Measurements from ENCODE around the gene SETD3.

SETD3 gene

GRCh38 chr14:99516871-99517642 lies 36.4 kb upstream of the SETD3 start:
- DNase-seq (ENCODE audit: low read depth) = no peak

- DNase-seq (ENCODE audit: low read depth) = no peak
Observed at GRCh38 chr14:99516156-99516870, 35.7 kb upstream of the SETD3 start.

- no peak for DNase-seq (ENCODE audit: low read depth)
Observed at GRCh38 chr14:99515301-99516155, 34.9 kb upstream of the SETD3 start.

DNA sequence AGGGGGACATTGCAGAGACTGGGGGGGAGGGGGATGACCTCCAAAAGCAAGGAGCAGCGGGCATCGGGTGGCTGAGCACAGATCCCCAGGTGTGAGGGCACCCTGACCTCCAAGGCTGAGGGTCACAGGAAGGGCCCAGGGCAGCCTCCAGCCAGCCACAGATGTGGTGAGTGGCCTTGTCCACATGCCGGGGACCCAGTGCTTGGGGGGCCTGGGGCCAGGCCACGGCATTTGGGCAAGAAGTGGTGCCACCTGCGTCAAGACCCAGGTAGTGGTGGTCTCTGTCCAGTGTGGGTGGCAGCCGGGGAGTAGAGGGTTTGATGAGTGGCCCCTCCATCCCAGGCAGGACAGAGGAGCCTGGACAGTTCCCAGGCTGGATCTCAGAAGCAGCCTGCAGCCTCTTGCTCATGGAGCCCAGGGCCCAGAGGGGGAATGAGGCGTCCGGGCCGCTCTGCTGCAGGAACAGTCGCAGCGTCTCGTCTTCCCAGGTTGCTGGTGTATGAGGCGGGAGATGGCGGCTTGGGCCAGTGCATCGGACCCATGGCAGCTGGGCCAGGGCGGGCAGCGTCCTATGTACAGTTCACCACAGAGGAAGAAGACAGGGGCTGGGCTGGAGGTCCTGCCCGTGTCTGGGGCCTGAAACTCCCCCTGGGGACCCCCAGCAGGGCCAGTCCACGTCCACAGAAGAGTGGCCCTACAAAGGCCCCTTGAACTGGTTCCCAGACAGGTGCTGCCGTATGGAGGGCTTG lies 34.1 kb upstream of the SETD3 start:
- no peak for DNase-seq (ENCODE audit: low read depth)

DNA sequence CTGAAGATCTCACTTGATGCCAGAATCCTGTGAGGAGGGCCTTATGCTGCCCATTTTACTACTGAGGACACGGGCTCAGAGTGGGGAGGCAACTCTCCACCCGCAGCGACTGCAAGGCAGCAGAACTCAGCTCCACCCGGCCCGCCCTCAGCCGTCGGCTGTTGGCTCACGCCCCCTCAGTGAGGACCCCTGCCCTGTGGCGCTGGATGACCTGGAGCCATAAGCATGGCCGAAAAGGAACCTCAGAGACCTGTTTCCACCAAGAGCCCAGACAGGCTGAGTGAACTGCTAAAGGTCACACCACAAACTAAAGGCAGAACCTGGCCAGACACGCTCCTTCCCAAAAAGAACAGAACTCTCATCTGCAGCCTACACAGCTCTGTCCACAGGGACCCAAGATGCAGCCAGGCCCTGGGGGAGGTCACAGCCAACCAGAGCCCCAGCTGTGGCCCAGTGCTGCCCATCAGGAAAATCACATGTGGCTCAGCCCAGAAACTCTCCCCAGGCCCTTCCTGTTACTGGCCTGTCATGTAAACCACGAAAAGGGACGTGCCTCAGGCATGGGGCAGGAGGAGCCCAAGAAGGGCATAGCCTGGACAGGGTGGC lies 33.4 kb upstream of the SETD3 start:
- no peak for DNase-seq (ENCODE audit: low read depth)

GRCh38 chr14:99513183-99513694 lies 32.6 kb upstream of the SETD3 start:
- DNase-seq (ENCODE audit: low read depth) = no peak

GRCh38 chr14:99512571-99513182 lies 32.0 kb upstream of the SETD3 start:
- DNase-seq (ENCODE audit: low read depth) = no peak

DNA sequence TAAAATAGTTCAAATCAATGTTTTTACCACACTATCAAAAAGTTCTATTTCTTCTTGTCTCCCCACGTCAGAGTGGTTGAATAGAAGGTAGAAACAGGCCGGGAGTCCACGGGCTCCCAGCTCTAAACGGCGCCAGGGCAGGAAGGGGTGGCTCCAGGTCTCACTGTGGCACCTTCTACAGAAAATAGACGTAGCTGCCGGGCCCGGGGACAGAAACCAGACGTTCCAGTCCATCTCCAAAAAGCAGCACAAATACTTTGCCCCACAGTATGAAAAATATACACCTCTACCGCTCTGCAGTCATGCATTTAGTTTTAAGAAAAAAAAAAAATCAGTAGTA lies 31.4 kb upstream of the SETD3 start:
- no peak for DNase-seq (ENCODE audit: low read depth)

GRCh38 chr14:99511421-99512109 lies 30.9 kb upstream of the SETD3 start:
- no peak for DNase-seq (ENCODE audit: low read depth)

DNA sequence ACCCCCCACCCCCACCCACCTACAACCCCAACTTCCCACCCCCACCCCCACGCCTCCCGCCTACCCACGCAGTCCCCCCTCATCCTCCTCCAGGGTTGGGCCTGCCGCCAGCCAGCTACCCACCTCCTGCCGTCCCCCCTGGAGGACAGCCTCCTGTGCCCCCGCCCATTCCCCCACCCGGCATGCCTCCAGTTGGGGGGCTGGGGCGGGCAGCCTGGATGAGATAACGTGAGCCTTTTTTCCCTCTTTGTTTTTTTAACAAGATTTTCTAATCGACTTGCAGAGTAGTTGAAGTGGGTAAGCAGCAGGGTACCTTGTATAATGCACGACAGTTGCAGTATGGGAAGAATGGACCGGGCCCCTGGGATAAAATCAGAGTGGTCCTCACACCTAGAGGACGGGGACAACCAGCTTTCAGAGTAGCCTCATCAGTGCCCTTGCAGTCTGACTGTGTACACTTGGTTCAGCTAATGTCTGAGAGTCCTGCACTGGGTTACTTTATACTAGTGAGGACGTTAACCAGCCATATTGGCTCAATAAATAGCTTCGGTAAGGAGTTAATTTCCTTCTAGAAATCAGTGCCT lies 30.0 kb upstream of the SETD3 start:
- DNase-seq (ENCODE audit: low read depth) = no peak

DNA sequence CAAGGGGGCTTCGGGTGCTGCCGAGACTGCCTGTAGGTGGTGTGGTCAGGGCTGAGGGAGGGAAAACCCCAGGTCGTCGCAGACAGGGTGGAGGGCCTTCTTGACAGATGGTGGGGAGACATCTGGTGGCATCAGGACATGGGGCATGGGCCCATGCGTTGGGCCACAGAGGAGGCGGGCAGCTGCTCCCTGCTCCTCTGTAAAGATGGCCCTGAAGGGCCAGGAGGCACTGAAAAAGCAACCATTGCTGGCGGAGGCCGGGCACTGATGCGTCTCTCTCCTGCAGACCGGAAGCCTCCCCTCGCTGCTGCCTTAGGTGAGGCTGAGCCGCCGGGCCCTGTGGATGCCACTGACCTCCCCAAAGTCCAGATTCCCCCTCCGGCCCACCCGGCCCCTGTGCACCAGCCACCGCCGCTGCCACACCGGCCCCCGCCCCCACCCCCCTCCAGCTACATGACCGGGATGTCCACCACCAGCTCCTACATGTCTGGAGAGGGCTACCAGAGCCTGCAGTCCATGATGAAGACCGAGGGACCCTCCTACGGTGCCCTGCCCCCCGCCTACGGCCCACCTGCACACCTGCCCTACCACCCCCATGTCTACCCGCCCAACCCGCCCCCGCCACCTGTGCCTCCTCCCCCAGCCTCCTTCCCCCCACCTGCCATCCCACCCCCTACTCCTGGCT lies 29.4 kb upstream of the SETD3 start:
- DNase-seq (ENCODE audit: low read depth) = no peak

DNA sequence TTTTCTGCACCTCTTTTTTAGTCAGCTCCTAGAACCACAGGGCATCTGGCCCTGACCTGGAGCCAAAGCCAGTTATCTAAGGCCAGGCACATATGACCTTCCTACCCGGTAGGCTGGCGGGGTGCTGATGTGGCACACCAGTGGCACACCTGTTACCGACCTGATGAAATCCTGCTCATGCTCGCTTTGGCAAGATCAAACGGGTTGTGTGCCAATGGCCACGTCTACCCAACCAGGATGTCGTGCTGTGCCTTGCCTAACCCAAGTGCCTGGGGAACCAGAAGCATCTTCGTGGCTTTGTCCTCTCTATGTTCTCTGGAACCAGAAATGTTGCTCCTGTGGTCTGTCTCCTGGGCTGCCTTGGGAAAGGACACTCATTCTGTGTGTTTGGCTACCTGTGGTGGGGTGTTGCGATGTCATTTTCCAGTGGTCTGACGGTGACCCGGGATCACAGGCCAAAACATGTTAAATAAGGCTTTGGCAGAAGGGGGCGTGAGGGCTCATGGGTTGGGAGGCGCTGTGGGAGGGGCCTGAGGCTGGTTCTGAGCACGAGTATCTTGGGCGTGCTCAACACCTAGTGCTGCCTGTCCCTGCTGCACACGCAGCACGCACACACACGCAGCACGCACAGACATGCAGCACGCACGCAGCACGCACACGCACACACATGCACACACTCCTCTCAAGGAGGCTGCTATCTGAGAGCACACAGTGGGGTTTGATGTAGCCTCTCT lies 28.4 kb upstream of the SETD3 start:
- DNase-seq (ENCODE audit: low read depth) = no peak

DNA sequence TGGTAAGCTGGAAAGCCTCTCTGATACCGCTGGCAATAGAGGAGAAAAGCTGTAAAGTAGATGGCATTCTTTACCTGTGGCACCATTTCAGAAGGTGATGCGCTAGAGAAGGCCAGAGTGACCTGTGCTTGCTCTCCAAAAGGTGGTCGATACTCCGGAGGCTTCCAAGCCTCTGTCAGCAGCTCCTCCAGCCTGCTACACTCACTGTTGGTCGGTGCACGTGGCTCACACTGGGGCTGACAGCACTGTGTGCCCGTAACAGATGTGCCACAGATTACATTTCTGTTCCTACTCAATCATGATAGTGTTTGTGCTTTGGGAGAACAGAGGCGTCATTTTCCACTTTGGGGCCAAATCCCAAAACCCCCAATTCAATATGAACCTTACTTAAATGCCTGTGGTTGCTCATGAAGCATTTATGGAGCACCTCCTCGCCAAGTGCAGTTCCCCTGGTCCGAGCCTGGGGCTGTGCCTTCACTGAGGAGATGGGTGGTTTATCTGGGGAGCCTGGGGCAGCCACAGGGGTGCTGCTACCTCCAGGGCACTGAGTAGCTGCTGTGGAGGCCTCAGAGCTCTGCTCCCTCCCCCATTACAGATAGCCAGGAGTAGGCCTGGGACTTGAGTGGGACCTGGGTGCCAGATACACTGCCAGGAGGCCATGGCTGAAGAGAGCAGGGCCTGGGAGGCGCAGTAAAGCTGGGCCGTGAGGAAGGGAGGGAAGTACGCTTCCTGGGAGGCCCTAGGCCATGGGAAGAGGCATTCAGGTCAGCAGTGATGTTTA lies 27.4 kb upstream of the SETD3 start:
- DNase-seq (ENCODE audit: low read depth) = no peak

GRCh38 chr14:99506276-99506675 lies 25.6 kb upstream of the SETD3 start:
- no peak for DNase-seq (ENCODE audit: low read depth)

- DNase-seq (ENCODE audit: low read depth) = no peak
Observed at GRCh38 chr14:99505089-99505488, 24.4 kb upstream of the SETD3 start.

GRCh38 chr14:99503848-99504453 lies 23.3 kb upstream of the SETD3 start:
- no peak for DNase-seq (ENCODE audit: low read depth)

GRCh38 chr14:99502989-99503421 lies 22.3 kb upstream of the SETD3 start:
- no peak for DNase-seq (ENCODE audit: low read depth)
